Lower lobe of right lung (tissue), 2 donors: Measurements from ENCODE around the gene DNAH17. TPM values are rescaled to one million over a fixed set of nuclear protein-coding genes. Genes with fewer than 3 reads are reported as not detected.
A peak's percentile ranks its signal among the peaks of the same experiment; 100 is the strongest.

ENCODE experiments used
- ATAC-seq, 2 donors: fragments of 200-7000 bp; cut with Tn5 transposase; one replicate each; pipeline ENCODE4 v1.9.1; 2020 to 2022; ENCODE audit warnings: mild to moderate bottlenecking in 2 of 2, moderate library complexity in 2 of 2
- DNase-seq: peaks from one replicate; pipeline ENCODE4 v3.0.0-alpha.2; 2020
- H3K27ac ChIP-seq: fragments of 200-600 bp; one replicate; pipeline ENCODE4 v1.8.0; 2022
- H3K27me3 ChIP-seq: fragments of 200-600 bp; one replicate; pipeline ENCODE4 v1.8.0; 2022; ENCODE audit warnings: low read depth
- H3K36me3 ChIP-seq: fragments of 200-600 bp; one replicate; pipeline ENCODE4 v1.8.0; 2022; ENCODE audit warnings: mild to moderate bottlenecking
- H3K4me1 ChIP-seq: fragments of 200-600 bp; one replicate; pipeline ENCODE4 v1.8.0; 2022
- H3K4me3 ChIP-seq: fragments of 200-600 bp; one replicate; pipeline ENCODE4 v1.8.0; 2022; ENCODE audit warnings: mild to moderate bottlenecking
- H3K9me3 ChIP-seq: fragments of 200-600 bp; one replicate; pipeline ENCODE4 v1.8.0; 2022
- CTCF ChIP-seq: fragments of 200-600 bp; IDR thresholded peaks from one replicate; pipeline ENCODE4 v1.8.0; 2022; ENCODE audit warnings: antibody characterized with exemption, mild to moderate bottlenecking
- intact Hi-C: fragments of 100-400 bp; cut with DNase I; formaldehyde crosslinking; loops from one replicate; pipeline ENCODE4 v1.11.0; 2022
- total RNA-seq: library from RNA; stranded (reverse); fragmentation: NEBNext Ultra II Directional; extraction: Animal tissue kit (Norgen Biotek cat#: 25700); gene quantifications from one replicate; pipeline ENCODE4 v1.2.1, GENCODE V29; 2021
- donor health status: DM: no; HTN: yes; CAD: no; lungs with severe emphysema.

DNAH17 gene
- total RNA-seq, 1 donor from 2014 or later = 2.8 TPM

- ATAC-seq (no peak), DNase-seq (no peak)
- Histone ChIP-seq H3K36me3 (peaks cover 67% of the 10 kb centered on the region), H3K4me3 (peak overlapping the region; percentile 2), H3K4me1 (peaks cover 96% of the 10 kb centered on the region), H3K27me3 (no peaks in the 10 kb centered on the region), H3K27ac (peak overlapping the region; percentile 66), H3K9me3 (no peaks in the 10 kb centered on the region)
- no peak for TF ChIP-seq CTCF
- intact Hi-C loops = no loop called here
These were observed 157.0 kb downstream of the DNAH17 start for GRCh38 chr17:78419970-78420815.

- ATAC-seq (no peak), DNase-seq (no peak)
- peaks cover 96% of the 10 kb centered on the region for H3K4me1 ChIP-seq
- H3K9me3 ChIP-seq = no peaks in the 10 kb centered on the region
- H3K4me3 ChIP-seq = no peak overlapping the region
- peaks cover 57% of the 10 kb centered on the region for H3K36me3 ChIP-seq
- peak overlapping the region; percentile 91 for H3K27ac ChIP-seq
- intact Hi-C loops = no loop called here
- H3K27me3 ChIP-seq = no peaks in the 10 kb centered on the region
- TF ChIP-seq CTCF = no peak
These were observed 158.7 kb downstream of the DNAH17 start for GRCh38 chr17:78418326-78419026.

- Histone ChIP-seq H3K27ac (peak overlapping the region; percentile 91), H3K36me3 (peaks cover 49% of the 10 kb centered on the region), H3K4me3 (peak overlapping the region; percentile 22), H3K4me1 (peaks cover 100% of the 10 kb centered on the region), H3K27me3 (no peaks in the 10 kb centered on the region), H3K9me3 (no peaks in the 10 kb centered on the region)
- intact Hi-C loops = no loop called here
- no peak for DNase-seq
- no peak for ATAC-seq
- TF ChIP-seq CTCF = no peak
These were observed 159.7 kb downstream of the DNAH17 start for GRCh38 chr17:78417531-78417909.

GRCh38 chr17:78416791-78417530 is 160.2 kb downstream of the DNAH17 start:
- DNase-seq = no peak
- ATAC-seq = peak; percentile 70 to 72
- intact Hi-C loops = no loop called here
- Histone ChIP-seq H3K27ac (peak overlapping the region; percentile 91), H3K9me3 (no peaks in the 10 kb centered on the region), H3K4me1 (peaks cover 100% of the 10 kb centered on the region), H3K36me3 (peaks cover 48% of the 10 kb centered on the region), H3K27me3 (no peaks in the 10 kb centered on the region), H3K4me3 (peak overlapping the region; percentile 22)
- TF ChIP-seq CTCF = no peak
